ENCODE data around the gene DMRTB1. TPM values are rescaled to one million over a fixed set of nuclear protein-coding genes. Genes with fewer than 3 reads are reported as not detected.

The DMRTB1 gene
- total RNA-seq, 1 donor from 2014 or later, result not detected

DNA sequence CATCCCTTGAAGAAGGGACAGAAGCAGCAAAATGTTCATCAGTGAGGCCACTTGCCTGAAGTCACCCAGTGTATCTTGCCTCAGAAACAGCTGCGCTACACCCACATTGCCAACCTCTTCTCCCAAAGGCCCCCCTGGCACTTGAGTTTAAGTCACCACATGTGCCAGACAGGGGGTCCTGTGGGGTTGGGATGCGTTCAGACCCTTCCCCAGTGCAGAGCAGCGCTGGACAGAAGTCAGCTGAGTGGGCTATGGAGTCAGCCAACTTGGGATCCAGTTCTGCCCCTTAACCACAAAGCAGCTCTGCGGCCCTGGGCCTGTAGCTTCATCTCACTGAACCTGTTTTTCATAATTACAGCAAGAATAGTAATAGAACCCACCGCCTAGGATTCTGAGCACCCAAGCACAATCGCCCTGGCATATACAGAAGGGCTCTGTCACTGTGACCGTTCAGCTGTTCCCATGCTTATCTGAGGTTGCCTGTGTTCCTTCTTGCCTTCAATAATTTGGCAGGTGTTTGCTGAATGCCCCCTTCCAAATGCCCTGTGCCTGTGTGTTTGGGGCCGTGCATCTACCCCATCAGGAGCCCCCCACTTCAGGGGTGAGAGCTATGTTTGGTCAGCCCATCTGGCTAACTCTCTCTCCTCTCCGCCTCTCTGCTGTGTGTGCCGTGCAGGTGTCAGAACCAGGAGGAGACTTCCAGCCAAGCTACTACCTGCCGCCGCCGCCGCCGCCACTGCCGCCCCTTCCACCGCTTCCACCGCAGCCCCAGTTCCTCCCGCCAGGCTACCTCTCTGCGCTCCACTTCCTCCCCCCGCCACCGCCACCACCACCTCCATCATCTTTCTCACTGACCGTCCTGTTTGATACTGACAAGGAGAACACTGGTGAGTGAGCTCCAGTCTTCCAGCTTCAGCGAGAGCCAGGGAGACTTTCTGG, 5.0 kb downstream of the DMRTB1 start:
- no peaks in the 10 kb centered on the region for H3K9me3 Mint-ChIP-seq (ENCODE audit: low read depth)
- TF ChIP-seq, protein P1, sequence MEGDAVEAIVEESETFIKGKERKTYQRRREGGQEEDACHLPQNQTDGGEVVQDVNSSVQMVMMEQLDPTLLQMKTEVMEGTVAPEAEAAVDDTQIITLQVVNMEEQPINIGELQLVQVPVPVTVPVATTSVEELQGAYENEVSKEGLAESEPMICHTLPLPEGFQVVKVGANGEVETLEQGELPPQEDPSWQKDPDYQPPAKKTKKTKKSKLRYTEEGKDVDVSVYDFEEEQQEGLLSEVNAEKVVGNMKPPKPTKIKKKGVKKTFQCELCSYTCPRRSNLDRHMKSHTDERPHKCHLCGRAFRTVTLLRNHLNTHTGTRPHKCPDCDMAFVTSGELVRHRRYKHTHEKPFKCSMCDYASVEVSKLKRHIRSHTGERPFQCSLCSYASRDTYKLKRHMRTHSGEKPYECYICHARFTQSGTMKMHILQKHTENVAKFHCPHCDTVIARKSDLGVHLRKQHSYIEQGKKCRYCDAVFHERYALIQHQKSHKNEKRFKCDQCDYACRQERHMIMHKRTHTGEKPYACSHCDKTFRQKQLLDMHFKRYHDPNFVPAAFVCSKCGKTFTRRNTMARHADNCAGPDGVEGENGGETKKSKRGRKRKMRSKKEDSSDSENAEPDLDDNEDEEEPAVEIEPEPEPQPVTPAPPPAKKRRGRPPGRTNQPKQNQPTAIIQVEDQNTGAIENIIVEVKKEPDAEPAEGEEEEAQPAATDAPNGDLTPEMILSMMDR (IDR thresholded peaks at IDR 0.05), result no peak
- no peak overlapping the region for H3K4me3 Mint-ChIP-seq (ENCODE audit: unreplicated experiment)
- no peak for DNase-seq (ENCODE audit: low spot score)
- H3K36me3 Mint-ChIP-seq (ENCODE audit: low read depth), result no peaks in the 10 kb centered on the region
- no peaks in the 10 kb centered on the region for H3K27me3 Mint-ChIP-seq (ENCODE audit: low read depth)
- peaks cover 8% of the 10 kb centered on the region for H3K4me1 Mint-ChIP-seq (ENCODE audit: low read depth)
- H3K27ac Mint-ChIP-seq (ENCODE audit: unreplicated experiment), result no peak overlapping the region

DNA sequence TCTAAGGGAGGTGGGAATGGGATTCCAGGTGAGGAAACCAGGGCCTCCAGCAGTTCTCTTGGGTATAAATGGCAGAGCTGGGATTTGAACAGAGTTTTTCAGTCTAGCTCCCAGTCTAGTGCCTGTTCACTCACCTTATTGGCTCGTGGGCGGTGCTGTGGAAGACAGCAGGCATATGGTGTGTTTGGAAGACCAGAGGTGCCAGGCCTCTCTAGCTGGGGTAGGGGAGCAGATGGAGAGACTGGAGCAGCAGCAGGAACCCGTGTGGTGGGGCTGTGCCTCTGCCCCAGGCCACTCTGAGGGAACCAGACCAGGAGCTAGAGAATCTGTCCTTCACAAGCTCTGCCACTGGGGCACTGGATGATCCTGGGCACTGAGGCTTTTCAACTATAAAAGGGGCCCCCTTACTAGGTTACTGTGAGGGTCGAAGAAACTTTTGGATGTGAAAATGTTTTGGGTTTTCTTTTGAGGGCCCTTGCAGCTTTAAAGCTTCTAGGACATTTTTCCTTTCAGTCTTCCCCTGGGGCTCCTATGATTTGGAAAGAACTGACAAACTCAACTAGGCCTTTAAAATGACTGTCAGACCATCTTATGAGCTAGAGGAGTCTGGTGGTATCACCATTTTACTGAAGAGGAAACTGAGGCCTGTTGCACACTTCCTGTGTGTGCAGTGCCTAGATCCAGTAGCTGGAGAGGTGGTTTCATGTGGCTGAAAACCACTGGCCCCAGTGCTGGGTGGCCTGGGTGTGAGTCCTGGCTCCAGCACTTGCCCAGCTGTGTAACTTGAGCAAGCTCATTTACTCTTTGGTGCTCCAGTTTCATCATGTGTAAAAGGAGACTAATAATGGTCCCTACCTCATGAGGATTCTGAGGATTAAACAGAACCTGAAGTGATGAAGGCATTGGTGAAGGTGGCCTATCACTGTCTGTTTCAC, 6.1 kb downstream of the DMRTB1 start:
- Mint-ChIP-seq H3K27me3 (ENCODE audit: low read depth) (no peaks in the 10 kb centered on the region), H3K9me3 (ENCODE audit: low read depth) (no peaks in the 10 kb centered on the region), H3K4me1 (ENCODE audit: low read depth) (peaks cover 8% of the 10 kb centered on the region), H3K4me3 (ENCODE audit: unreplicated experiment) (no peak overlapping the region), H3K36me3 (ENCODE audit: low read depth) (no peaks in the 10 kb centered on the region), H3K27ac (ENCODE audit: unreplicated experiment) (no peak overlapping the region)
- TF ChIP-seq, protein P1 (IDR thresholded peaks at IDR 0.05), result no peak
- no peak for DNase-seq (ENCODE audit: low spot score)

DNA sequence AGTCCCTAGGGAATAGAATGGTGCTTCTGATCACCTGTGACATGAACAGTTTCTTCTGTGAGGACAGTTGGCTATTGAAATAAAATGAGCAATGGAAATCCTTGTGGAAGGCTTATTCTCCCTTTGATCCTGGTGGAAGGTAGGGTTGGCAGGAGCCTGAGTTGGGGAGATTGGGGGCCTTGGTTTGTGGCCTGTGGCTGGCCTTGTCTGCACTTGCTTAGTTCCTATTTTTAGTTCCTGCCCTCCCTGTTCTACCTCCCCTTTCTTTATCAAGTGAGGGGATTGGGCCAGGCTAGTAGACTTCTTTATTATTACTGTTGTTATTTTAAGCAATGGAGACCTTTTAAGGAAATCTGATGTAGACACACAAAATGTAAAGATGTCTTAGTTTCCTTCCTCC, 8.2 kb downstream of the DMRTB1 start:
- Mint-ChIP-seq H3K4me3 (ENCODE audit: unreplicated experiment) (no peak overlapping the region), H3K9me3 (ENCODE audit: low read depth) (no peaks in the 10 kb centered on the region), H3K27me3 (ENCODE audit: low read depth) (no peaks in the 10 kb centered on the region), H3K4me1 (ENCODE audit: low read depth) (peaks cover 8% of the 10 kb centered on the region), H3K36me3 (ENCODE audit: low read depth) (no peaks in the 10 kb centered on the region), H3K27ac (ENCODE audit: unreplicated experiment) (no peak overlapping the region)
- TF ChIP-seq, protein P1 (IDR thresholded peaks at IDR 0.05), result no peak
- no peak for DNase-seq (ENCODE audit: low spot score)

DNA sequence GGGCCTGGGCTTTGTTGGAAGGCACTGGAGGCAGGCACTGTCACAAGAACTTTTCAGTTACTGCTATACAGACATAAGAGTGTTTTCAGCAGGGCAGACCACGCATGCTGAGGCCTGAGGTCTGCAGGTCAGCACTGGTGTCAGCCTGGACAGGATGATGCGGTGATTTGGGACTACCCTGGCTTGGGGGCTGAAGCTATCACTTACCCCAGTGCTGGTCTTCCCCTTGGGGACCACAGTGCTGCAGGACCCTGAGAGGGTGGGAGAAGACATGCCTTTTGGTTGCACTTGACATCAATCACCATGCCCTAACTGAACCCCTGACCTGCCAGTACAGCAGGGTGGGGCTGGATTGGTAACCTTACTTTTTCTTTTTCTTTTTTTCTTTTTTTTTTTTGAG, 9.2 kb downstream of the DMRTB1 start:
- H3K4me1 Mint-ChIP-seq (ENCODE audit: low read depth), result peaks cover 1% of the 10 kb centered on the region
- no peaks in the 10 kb centered on the region for H3K27me3 Mint-ChIP-seq (ENCODE audit: low read depth)
- no peaks in the 10 kb centered on the region for H3K9me3 Mint-ChIP-seq (ENCODE audit: low read depth)
- no peak for DNase-seq (ENCODE audit: low spot score)
- H3K27ac Mint-ChIP-seq (ENCODE audit: unreplicated experiment), result no peak overlapping the region
- H3K36me3 Mint-ChIP-seq (ENCODE audit: low read depth), result no peaks in the 10 kb centered on the region
- TF ChIP-seq, protein P1 (IDR thresholded peaks at IDR 0.05), result no peak
- no peak overlapping the region for H3K4me3 Mint-ChIP-seq (ENCODE audit: unreplicated experiment)

DNA sequence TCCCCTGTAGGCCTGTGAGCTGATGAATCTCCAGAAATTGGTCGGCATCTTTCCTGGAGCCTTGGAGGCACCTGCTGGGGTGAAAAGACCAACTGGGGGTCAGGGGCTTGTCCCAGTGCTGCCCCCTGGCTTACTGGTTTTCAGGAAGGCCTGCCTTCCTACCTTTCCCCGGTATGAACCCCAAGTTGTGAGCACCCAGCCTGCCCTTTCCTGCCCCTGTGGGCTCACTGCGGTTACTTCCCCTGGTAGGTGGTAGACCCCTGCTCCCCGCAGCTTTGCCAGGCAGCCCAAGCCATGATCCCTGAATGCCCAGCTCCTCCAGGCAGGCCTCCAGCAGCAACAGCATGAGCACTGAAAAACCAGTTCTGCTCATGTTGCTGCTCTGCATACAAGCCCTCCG, 10.2 kb downstream of the DMRTB1 start:
- no peaks in the 10 kb centered on the region for H3K4me1 Mint-ChIP-seq (ENCODE audit: low read depth)
- H3K9me3 Mint-ChIP-seq (ENCODE audit: low read depth), result no peaks in the 10 kb centered on the region
- no peak overlapping the region for H3K27ac Mint-ChIP-seq (ENCODE audit: unreplicated experiment)
- DNase-seq (ENCODE audit: low spot score), result no peak
- no peaks in the 10 kb centered on the region for H3K36me3 Mint-ChIP-seq (ENCODE audit: low read depth)
- H3K27me3 Mint-ChIP-seq (ENCODE audit: low read depth), result no peaks in the 10 kb centered on the region
- TF ChIP-seq, protein P1 (IDR thresholded peaks at IDR 0.05), result no peak
- no peak overlapping the region for H3K4me3 Mint-ChIP-seq (ENCODE audit: unreplicated experiment)

All from chondrocyte (in vitro differentiated cells).